ENCODE measurements around the gene S1PR2.
"Not testable (repeated sequence)": the region's sequence is repeated elsewhere in the genome, so short reads cannot be mapped to it uniquely, and the experiment has no call there.

S1PR2 gene

DNA sequence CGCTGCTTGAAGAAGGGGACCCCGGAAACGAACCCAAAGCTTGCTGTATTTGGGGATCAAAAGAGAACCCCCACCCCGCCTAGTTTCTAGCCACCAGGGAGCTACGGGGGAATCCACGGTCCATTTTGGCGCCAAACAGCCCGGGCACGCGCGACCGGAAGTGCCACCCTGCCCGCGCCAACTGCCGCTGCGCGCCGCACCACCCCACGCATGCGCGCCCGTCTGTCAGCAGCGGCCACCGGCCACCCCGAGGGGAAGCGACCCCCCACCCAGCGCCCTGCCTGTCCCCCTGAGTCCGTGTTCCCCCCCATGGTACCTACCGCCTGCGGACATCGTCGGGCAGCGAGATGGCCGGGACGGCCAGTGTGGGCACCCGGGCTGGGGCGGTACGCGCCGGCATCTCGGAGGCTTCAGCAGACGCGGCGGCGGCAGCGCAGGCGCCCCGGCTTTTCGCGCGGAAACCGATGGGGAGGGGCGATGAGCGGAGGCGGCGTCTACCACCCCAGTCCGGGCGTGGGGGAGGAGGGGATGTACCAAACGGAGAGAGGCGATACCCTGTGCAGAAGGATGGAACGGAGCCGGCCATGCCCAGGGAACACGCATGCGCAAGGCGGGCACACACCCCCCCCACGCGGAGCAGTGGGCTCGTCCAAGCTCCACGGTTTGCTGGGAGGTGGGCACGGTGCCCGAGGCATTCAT, 36.5 kb downstream of the S1PR2 start, which contains the start of gene DNMT1:
Gene DNMT1, minus strand, starts transcription at position 454 of the 699 bp plus-strand sequence. Its CDS starts 54 bp downstream, at position 400.
- in situ Hi-C loops (cut with MboI; ENCODE audit: low sequenced_read_pairs): no loop called here

DNA sequence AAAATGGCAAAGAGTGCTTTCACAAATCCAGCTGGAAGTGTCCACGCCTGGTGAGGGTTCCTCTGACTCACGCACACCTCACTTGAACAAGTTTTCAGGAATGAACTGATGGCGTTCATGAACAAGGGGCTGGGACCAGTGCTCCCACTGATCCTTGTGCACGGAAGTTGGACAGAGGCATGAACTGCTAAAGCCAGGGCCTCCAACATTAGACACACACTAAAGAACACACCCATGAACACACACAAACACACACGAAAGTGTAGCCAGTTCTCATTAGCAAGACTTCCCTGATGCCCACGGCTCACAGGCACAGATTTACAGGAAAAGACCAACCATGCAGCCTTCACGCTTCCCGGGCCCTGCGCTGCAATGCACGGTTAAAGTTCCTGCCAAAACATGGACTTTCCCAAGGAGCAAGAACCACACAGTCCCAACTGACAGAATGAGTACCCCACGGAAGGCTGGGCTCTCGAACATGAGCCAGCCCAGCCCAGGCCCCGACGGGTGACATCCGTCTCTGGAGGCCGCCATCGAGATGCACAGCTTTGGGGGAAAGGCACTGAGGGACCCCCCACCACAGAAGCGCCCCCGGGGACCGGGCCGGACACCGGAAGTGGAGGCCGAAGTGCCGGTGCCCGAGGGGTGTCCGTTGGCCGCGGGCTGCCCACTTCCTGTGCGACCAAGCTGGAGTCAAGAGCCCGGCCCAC, 37.2 kb downstream of the S1PR2 start:
- in situ Hi-C loops (cut with MboI; ENCODE audit: low sequenced_read_pairs): no loop called here

DNA sequence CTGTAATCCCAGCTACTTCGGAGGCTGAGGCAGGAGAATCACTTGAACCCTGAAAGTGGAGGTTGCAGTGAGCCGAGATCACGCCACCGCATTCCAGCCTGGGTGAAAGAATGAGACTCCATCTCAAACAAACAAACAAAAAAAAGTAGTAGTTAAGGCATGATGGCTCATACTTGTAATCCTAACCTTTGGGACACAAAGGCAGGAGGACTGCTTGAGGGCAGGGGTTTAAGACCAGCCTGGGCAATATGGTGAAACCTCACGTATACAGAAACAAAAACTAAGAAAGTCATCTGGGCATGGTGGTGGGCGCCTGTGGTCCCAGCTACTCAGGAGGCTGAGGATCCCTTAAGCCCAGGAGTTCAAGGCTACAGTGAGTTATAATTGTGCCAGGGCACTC, 38.2 kb downstream of the S1PR2 start:
- in situ Hi-C loops (cut with MboI; ENCODE audit: low sequenced_read_pairs): no loop called here

DNA sequence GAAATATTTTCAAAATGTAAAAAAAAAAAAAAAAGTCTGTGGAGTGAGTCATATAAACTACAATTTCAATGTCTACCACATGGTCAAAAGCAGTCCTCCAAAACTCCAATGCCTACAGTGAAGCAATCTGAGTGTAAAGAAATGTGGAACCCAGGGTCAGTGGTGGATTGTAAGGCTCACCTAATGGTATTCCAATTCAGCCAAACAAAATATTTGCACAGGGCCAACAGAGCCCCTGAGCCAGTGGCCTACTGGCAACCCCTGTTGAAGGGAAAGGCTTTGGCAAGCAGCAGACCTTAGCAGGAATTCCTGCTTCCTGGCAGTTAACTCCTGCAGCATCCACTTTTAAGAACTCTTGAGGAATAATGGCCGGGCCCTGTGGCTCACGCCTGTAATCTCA, 39.8 kb downstream of the S1PR2 start:
- in situ Hi-C loops (cut with MboI; ENCODE audit: low sequenced_read_pairs): no loop called here

DNA sequence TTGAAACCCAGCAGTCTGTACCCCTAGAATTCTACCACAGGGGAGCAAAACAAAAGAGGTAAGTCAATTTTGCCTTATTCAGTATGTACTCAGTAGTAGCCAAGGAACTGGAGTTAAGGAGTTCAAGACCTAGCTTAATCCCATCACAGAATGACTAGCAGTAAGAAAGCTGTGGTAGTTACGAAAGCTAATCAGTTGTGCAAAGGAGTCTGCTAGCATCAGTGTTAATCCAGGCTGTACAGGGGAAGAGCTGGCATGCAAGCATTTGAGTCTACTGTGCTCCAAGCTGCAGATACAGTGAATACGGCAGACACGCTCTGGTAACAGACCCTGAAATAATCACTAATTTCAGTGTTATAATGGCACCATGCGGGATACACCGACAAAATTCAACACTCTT, 41.1 kb downstream of the S1PR2 start:
- in situ Hi-C loops (cut with MboI; ENCODE audit: low sequenced_read_pairs): no loop called here

DNA sequence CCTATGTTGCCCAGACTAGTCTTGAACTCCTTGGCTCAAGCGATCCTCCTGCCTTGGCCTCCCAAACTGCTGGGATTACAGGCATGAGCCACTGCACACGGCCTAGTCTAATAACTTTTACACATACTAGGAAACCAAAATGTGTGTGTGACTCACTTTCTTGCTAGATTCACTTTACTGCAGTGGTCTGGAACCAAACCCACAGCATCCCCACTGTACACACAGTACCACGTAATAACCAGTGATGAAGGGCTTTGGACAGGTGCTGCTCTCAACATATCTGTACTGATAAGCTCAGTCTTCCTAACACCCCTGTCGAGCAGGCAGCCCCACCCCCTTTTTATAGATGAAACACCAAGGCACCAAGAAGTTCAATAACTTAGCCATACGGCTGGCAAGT, 41.5 kb downstream of the S1PR2 start:
- in situ Hi-C loops (cut with MboI; ENCODE audit: low sequenced_read_pairs): no loop called here

DNA sequence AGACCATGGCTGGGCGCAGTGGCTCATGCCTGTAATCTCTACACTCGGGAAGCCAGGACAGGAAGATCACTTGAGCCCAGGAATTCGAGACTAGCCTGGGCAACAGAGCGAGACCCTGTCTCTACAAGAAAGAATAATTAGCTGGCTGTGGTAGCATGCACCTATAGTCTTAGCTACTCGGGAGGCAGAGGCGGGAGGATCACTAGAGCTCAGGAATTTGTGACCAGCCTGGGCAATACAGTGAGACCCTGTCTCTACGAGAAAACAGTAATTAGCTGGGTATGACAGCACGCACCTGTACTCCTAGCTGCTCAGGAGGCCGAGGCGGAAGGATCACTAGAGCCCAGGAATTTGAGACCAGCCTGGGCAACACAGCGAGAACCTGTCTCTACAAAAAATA, 43.8 kb downstream of the S1PR2 start:
- in situ Hi-C loops (cut with MboI; ENCODE audit: low sequenced_read_pairs): no loop called here

DNA sequence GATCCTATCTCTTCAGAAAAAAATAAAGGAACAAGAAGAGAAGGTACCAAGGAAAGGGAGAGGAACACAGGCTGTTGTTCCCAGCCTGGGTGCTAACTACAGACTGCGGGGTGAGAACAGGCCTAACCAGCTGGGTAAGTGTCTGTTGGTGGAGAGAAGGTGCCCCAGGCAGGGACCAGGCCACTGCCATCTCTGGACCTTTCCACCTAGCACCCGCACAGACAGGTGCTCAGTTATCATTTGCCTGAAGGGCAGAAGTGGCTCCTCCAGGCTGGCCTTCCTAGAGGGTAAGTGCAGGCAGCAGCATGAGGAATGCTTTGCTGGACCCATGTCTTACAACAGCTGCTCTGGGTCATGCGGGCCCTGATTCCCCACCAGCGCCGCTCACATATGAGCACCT, 46.5 kb downstream of the S1PR2 start:
- in situ Hi-C loops (cut with MboI; ENCODE audit: low sequenced_read_pairs): no loop called here

DNA sequence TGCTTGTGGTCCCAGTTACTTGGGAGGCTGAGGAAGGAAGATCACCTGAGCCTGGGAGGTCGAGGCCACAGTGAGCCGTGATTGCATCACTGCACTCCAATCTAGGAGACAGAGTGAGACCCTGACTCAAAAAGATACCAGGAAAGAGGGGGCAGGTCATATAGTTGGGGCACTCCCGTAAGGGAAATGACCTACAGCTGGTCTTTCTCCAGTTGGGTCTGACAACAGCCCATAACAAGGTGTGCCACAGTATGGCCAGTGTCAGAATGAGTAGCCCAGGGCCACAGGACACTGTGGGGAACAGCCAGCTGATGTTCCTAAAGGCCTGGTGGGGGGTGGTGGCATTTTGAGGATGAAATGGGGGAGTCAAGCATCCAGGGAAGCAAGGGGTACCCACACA, 47.2 kb downstream of the S1PR2 start:
- in situ Hi-C loops (cut with MboI; ENCODE audit: low sequenced_read_pairs): no loop called here

DNA sequence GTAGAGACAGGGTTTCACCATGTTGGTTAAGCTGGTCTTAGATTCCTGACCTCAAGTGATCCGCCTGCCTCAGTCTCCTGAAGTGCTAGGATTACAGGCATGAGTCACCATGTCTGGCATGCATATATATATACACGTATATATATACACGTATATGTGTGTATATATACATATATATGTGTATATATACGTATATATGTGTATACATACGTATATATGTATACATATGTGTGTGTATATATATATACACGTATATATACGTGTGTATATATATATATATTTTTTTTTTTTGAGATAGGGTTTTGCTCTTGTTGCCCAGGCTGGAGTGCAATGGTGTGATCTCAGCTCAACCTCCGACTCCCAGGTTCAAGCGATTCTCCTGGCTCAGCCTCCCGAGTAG, 48.3 kb downstream of the S1PR2 start:
- in situ Hi-C loops (cut with MboI; ENCODE audit: low sequenced_read_pairs): no loop called here

DNA sequence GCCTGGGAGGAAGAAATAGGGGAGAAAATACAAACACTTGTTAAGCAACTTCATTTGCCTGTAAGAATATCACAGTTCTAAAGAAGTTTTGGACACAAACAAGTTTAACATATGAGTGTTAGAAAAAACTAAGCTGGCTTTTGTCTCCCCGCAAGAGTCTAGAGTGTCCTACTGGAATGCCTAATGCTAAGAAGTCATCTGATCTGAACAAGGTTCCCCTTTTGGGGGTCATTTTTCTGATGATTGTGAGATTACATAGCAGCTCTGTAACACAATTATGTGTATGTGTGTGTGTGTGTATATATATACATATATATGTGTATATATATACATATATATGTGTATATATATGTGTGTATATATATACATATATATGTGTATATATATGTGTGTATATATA, 49.1 kb downstream of the S1PR2 start:
- in situ Hi-C loops (cut with MboI; ENCODE audit: low sequenced_read_pairs): no loop called here

DNA sequence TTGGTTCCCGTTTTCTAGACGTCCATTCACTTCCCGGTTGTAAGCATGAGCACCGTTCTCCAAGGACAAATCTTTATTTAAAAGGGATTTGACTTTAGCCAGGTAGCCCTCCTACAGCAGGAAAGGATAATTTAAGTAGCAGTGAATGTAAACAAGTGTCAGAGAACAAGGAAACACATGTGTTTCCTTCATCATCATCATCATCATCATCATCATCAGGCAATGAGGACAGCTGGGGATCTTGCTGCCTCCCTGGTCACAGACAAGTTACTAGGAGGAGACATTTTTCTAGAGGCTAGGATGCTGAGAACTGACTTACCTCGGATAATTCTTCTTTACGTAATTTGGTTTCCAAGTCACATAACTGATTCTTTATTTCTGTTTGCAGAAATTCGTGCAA, 50.7 kb downstream of the S1PR2 start:
- in situ Hi-C loops (cut with MboI; ENCODE audit: low sequenced_read_pairs): no loop called here

DNA sequence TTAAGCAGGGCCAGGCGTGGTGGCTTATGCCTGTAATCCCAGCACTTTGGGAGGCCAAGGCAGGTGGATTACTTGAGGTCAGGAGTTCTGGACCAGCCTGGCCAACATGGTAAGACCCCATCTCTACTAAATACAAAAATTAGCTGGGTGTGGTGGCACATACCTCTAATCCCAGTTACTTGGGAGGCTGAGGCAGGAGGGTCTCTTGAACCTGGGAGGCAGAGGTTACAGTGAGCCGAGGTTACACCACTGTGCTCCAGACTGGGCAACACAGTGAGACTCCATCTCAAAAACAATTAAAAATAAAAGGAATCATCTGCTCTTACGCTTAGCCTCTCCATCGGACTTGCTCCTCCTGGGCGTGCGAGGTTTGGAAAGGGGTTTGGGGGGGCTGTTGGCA, 51.1 kb downstream of the S1PR2 start:
- in situ Hi-C loops (cut with MboI; ENCODE audit: low sequenced_read_pairs): not testable (repeated sequence)

DNA sequence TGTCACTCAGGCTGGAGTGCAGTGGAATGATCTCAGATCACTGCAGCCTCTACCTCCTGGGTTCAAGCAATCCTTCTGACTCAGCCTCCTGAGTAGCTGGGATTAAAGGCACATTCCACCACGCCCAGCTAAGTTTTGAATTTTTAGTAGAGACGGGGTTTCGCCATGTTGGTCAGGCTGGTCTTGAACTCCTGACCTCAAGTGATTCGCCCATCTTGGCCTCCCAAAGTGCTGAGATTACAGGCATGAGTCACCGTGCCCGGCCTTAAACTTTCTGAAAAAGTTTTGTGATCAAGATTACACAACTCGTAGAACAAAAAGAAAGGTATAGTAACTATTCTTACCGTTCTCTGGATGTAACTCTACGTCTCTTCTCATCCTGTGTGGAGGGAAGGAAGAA, 57.6 kb downstream of the S1PR2 start:
- in situ Hi-C loops (cut with MboI; ENCODE audit: low sequenced_read_pairs): loop anchor here (25.0 kb wide), 1 partner anchor 939 kb away; no protein-coding TSS in a partner anchor
